Keratinocyte (primary cell): ENCODE data around the gene CHRNA1.

Experiments used
- CTCF ChIP-seq, 3 experiments: IDR thresholded peaks in 1 of 3; conservative IDR thresholded peaks in 1 of 3; optimal IDR thresholded peaks in 1 of 3; 2 replicates in 2 of 3; 3 replicates in 1 of 3; pipeline versions ENCODE3 to v1.5.1; 2011; ENCODE audit warnings: low read length in 3 of 3, mild to moderate bottlenecking in 3 of 3, moderate library complexity in 2 of 3, control low read depth in 1 of 3, inconsistent platforms in 1 of 3; ENCODE audit not compliant: insufficient read depth in 2 of 3; ENCODE audit errors: extremely low read depth in 1 of 3
- EZH2 ChIP-seq: IDR thresholded peaks from one replicate; pipeline ENCODE4 v1.6.1; 2012; ENCODE audit warnings: inconsistent platforms, mild to moderate bottlenecking, low read length, moderate library complexity

- TF ChIP-seq CTCF (optimal IDR thresholded peaks at IDR 0.05 in 1 of 3, IDR thresholded peaks at IDR 0.05 in 1 of 3, conservative IDR thresholded peaks at IDR 0.05 in 1 of 3; ENCODE audit: extremely low read depth in 1 of 3, insufficient read depth in 2 of 3, low read length in 3 of 3) (no peak), EZH2 (no peak)
Observed at GRCh38 chr2:174728096-174728495, 36.2 kb downstream of the CHRNA1 start.
